ENCODE data around the gene LIN7B. TPM values are rescaled to one million over a fixed set of nuclear protein-coding genes. Genes with fewer than 3 reads are reported as not detected.

The LIN7B gene
- total and polyA plus RNA-seq, 2 experiments from 2014 or later: 1.2 to 10.5 TPM

DNA sequence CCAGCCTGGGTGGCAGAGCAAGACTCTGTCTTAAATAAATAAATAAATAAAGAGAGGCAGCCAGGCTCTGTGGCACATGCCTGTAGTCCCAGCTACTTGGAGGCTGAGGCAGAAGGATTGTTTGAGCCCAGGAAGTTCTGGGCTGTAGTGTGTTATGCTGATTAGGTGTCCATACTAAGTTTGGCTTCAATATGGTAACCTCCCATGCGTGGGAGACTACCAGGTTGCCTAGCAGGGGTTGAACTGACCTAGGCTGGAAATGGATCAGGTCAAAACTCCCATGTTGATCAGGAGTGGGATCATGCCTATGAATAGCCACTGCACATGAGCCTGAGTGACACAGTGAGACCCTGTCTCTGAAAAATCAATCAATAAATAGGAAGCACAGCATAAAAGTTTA lies 32.9 kb upstream of the LIN7B start:
- H3K4me3 ChIP-seq: no peak overlapping the region
- H3K36me3 ChIP-seq (ENCODE audit: insufficient read depth): no peaks in the 10 kb centered on the region
- H3K9me2 ChIP-seq (ENCODE audit: insufficient read depth): no peaks in the 10 kb centered on the region
- Mint-ChIP-seq H3K4me1 (peaks cover 7% of the 10 kb centered on the region), H3K4me3 (no peak overlapping the region), H3K9me3 (peaks cover 3% of the 10 kb centered on the region; the same call in 2 of the 3 replicates), H3K27ac (no peak overlapping the region), H3K36me3 (ENCODE audit: low read depth) (peaks cover 5% of the 10 kb centered on the region), H3K27me3 (ENCODE audit: insufficient read depth, low read depth, poor library complexity) (peaks cover 13% of the 10 kb centered on the region)
- peaks cover 8% of the 10 kb centered on the region for H3K4me1 ChIP-seq (ENCODE audit: insufficient read depth)
- peaks cover 3% of the 10 kb centered on the region; the same call in 1 of the 2 replicates for H4K20me1 ChIP-seq (replicated peaks; ENCODE audit: insufficient read depth)
- peaks cover 6% of the 10 kb centered on the region; the same call in 1 of the 2 replicates for H3F3A ChIP-seq (replicated peaks; ENCODE audit: low read depth)
- DNase-seq (ENCODE audit: low spot score): no peak
- no peak for TF ChIP-seq CTCF (conservative IDR thresholded peaks at IDR 0.05; ENCODE audit: low read depth in 2 of 2)
- TF ChIP-seq JUNB (IDR thresholded peaks at IDR 0.05; ENCODE audit: unreplicated experiment): no peak
- H3K79me2 ChIP-seq (replicated peaks; ENCODE audit: insufficient read depth): peaks cover 8% of the 10 kb centered on the region
- ATAC-seq: no peak
- 0 out of 2 replicates have a peak, but pooled peaks cover 3% of the 10 kb centered on the region for H3K27me3 ChIP-seq (ENCODE audit: insufficient read depth)
- no peak overlapping the region for H3K27ac ChIP-seq (ENCODE audit: low read depth)
- H2AFZ ChIP-seq: no peak overlapping the region
- no peak overlapping the region for H3K4me2 ChIP-seq

GRCh38 chr19:49084206-49085019 lies 29.8 kb upstream of the LIN7B start:
- H3K27ac ChIP-seq (ENCODE audit: low read depth): peak overlapping the region; percentile 22; the same call in 1 of the 2 replicates
- peak overlapping the region; percentile 86 for H3K4me3 ChIP-seq
- no peak for ATAC-seq
- Mint-ChIP-seq H3K9me3 (peaks cover 3% of the 10 kb centered on the region; the same call in 2 of the 3 replicates), H3K27me3 (ENCODE audit: insufficient read depth, low read depth, poor library complexity) (peaks cover 14% of the 10 kb centered on the region), H3K36me3 (ENCODE audit: low read depth) (peaks cover 31% of the 10 kb centered on the region), H3K27ac (peak overlapping the region; percentile 85), H3K4me1 (peaks cover 16% of the 10 kb centered on the region), H3K4me3 (peak overlapping the region; percentile 98)
- H3F3A ChIP-seq (replicated peaks; ENCODE audit: low read depth): peaks cover 13% of the 10 kb centered on the region
- H3K79me2 ChIP-seq (replicated peaks; ENCODE audit: insufficient read depth): peaks cover 39% of the 10 kb centered on the region
- 0 out of 2 replicates have a peak, but pooled peaks cover 3% of the 10 kb centered on the region for H3K27me3 ChIP-seq (ENCODE audit: insufficient read depth)
- H3K4me2 ChIP-seq: peak overlapping the region; percentile 79
- H3K9me2 ChIP-seq (ENCODE audit: insufficient read depth): no peaks in the 10 kb centered on the region
- H3K36me3 ChIP-seq (ENCODE audit: insufficient read depth): peaks cover 22% of the 10 kb centered on the region
- H2AFZ ChIP-seq: peak overlapping the region; percentile 84
- DNase-seq (ENCODE audit: low spot score): no peak
- peaks cover 28% of the 10 kb centered on the region for H4K20me1 ChIP-seq (replicated peaks; ENCODE audit: insufficient read depth)
- H3K4me1 ChIP-seq (ENCODE audit: insufficient read depth): peaks cover 13% of the 10 kb centered on the region
- TF ChIP-seq EZH2phosphoT487 (IDR thresholded peaks at IDR 0.05; ENCODE audit: unreplicated experiment) (no peak), CTCF (conservative IDR thresholded peaks at IDR 0.05; ENCODE audit: low read depth in 2 of 2) (no peak), REST (IDR thresholded peaks at IDR 0.05; ENCODE audit: unreplicated experiment) (no peak), EZH2 (IDR thresholded peaks at IDR 0.05; ENCODE audit: low read depth, unreplicated experiment) (no peak)

Data from GM23338 (cell line).